NCI-H128 (cell line): ENCODE results near the gene FRMD4A.
"Not testable (repeated sequence)": the region's sequence is repeated elsewhere in the genome, so short reads cannot be mapped to it uniquely, and the experiment has no call there.

Source experiments
- DNase-seq: peaks from one replicate; lab custom pipeline; 2025; ENCODE audit not compliant: unreplicated experiment; lab: John Stamatoyannopoulos, UW

Gene FRMD4A

GRCh38 chr10:13924040-13924725, 406.5 kb downstream of the FRMD4A start:
- DNase-seq = no peak

- DNase-seq = no peak
Measured at GRCh38 chr10:13922586-13922985, 408.1 kb downstream of the FRMD4A start.

DNA sequence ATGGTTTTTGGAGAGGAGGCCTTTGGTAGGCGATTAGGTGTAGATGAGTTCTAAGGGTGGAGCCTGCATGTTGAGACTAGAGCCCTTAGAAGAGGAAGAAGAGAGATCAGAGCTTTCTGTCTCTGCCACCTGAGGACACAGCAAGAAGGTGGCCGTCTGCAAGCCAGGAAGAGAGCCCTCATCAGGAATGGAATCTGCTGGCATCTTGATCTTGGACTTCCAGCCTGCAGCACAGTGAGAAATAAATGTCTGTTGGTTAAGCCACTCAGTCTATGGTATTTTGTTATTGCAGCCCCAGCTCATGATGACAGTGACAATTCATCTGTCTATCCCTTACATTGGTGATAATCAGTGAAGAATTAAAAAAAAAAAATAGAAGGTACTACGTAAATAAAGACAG, 408.8 kb downstream of the FRMD4A start:
- DNase-seq = no peak

DNA sequence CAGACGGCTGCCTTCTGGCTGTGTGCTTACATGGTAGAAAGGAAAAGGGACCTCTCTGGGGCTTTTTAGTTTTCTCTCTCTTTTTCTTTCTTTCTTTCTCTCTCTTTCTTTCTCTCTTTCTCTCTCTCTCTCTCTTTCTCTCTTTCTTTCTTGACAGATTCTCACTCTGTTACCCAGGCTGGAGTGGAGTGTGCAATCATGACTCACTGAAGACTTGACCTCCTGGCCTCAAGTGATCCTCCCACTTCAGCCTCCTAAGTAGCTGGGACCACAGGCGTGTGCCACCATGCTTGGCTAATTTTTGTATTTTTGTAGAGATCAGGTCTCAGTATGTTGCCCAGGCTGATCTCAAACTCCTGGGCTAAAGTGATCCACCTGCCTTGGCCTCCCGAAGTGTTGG, 409.6 kb downstream of the FRMD4A start:
- DNase-seq = not testable (repeated sequence)

DNA sequence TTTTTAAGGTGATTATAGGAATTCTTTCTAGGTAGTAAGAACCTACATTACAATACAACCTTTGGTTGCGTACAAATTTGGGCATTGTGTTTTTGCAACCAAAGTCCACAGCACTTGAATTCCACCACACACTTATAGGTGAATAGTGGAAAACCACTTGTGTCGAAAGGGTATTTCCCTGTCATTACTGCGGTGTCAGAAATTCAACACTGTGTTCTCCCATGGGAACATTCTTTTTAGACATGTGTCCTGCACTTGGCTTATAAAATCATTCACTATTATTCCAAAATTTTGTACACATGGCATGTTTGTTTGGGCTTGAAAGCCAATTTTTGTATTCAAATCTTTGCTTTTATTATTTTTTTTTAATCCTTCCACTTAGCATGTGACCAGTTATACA, 410.3 kb downstream of the FRMD4A start:
- DNase-seq = no peak

DNA sequence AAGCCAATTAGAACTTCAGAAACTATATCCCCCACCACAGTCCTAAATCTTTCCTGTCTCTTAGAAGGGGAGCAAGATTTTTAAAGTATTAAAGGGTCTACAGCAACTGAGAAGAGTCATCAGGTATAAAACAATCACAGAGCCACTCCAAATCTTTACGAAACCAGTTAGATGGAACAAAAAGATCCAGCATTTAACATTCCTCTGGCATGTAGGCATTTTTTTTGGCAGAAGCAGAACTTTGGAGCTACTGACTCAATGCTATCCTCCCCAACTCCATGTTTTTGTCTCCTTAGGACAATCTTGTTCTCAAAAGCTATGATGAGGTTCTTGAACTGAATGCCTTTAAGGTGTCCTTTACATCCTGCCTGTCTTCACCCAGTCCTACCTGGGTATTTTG, 410.7 kb downstream of the FRMD4A start:
- DNase-seq = no peak

GRCh38 chr10:13917791-13918190, 412.9 kb downstream of the FRMD4A start:
- DNase-seq = no peak

- DNase-seq = no peak
Measured at GRCh38 chr10:13916384-13916947, 414.3 kb downstream of the FRMD4A start.

- DNase-seq = no peak
Measured at GRCh38 chr10:13915710-13916109, 415.0 kb downstream of the FRMD4A start.

GRCh38 chr10:13913897-13914296, 416.8 kb downstream of the FRMD4A start:
- DNase-seq = no peak

- DNase-seq = no peak
Measured at GRCh38 chr10:13911821-13912520, 418.8 kb downstream of the FRMD4A start.

DNA sequence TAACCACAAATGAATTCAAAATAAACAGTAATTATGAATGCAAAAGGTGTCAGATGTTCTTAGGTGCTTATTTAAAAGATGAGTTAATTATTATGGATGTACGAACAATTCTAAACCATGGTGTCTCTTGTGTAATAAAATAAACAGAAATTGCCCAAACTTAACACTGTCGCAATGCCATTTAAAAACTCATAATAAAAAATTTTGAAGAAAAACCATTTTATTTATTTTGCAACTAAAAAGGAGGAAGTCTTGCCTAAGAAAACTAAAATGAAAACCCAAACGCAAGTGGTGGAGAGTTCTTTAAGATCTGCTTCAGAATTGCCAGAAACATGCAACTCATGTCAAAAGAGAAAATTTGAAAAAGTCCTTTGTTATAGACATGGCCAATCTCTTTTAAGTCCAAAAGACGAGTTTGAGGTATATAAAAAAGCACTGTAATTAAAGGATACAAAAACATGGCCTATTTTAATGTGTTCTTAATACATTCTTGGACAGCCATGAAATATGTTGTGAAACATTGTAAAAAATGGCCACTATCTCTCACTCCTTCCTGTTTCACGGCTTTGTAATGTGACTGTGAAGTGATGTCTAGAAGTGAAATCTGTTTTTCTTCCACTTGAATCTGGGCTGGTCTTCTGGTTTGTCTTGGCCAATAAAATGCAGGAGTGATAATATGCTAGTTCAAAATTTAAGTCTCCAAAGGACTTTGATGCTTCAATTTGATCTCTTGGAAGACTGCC, 421.0 kb downstream of the FRMD4A start:
- DNase-seq = no peak

- no peak for DNase-seq
Measured at GRCh38 chr10:13908475-13908874, 422.2 kb downstream of the FRMD4A start.

DNA sequence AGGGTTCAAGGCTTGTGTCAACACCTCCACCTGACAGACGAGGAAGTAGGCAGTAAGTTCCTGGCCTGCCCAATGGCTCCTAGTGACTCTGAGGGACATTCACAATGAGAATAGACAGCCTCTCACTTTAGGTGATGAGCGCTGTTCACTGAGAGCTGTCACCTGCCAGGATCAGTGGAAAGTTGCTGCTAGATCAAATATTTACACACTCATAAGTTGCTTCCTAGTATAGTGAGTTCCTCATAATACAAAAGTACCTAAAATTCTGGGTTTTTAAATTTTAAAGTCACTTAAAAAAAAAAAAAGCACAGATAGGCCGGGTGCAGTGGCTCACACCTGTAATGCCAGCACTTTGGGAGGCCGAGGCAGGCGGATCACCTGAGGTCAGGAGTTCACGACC, 423.2 kb downstream of the FRMD4A start:
- DNase-seq = no peak

DNA sequence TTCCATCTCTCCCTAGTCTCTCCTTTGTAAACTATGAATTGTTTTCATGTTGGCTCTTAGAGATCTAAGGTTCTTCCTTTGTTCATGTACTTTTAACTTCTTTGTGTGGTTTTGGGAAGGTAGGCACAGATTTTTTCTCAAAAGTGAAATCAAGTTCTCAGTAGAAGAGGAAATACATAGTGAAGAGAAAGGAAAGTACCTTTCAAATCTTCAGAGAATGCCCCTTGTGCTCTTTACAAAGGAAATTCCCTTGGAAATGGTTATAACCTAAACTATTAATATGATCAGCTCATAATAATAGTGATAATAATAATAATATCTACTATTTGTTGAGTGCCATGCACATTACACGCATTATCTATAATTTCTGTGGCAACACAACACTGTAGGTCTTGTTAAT, 425.4 kb downstream of the FRMD4A start:
- DNase-seq = no peak

DNA sequence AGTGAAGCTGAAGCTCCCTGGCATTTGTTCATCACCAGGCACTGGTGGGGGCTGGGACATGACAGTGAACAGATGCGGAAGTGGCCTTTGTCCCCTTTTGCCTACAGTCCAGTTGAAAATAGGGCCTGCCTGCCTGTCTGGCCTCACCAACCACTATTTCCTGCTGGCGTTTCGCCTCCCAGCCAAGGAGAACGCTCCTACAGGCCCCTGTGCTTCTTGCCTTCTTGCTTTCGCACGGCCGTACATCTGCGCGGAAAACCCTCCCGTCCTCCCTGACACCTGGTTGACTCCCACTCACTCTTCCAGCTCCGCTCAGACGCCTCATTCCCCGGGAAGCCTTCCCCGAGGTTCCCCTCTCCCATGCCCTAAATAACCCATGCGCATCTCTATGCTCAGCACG, 426.7 kb downstream of the FRMD4A start:
- DNase-seq = no peak

GRCh38 chr10:13902868-13903587, 427.7 kb downstream of the FRMD4A start:
- no peak for DNase-seq

- no peak for DNase-seq
Measured at GRCh38 chr10:13899941-13900340, 430.8 kb downstream of the FRMD4A start.

DNA sequence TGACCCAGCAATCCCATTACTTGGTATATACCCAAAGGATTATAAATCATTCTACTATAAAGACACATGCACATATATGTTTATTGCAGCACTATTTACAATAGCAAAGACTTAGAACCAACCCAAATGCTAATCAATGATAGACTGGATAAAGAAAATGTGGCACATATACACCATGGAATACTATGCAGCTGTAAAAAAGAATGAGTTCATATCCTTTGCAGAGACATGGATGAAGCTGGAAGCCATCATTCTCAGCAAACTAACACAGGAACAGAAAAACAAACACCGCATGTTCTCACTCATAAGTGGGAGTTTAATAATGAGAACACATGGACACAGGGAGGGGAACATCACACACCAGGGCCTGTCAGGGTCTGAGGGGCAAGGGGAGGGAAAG, 434.6 kb downstream of the FRMD4A start:
- DNase-seq = not testable (repeated sequence)

DNA sequence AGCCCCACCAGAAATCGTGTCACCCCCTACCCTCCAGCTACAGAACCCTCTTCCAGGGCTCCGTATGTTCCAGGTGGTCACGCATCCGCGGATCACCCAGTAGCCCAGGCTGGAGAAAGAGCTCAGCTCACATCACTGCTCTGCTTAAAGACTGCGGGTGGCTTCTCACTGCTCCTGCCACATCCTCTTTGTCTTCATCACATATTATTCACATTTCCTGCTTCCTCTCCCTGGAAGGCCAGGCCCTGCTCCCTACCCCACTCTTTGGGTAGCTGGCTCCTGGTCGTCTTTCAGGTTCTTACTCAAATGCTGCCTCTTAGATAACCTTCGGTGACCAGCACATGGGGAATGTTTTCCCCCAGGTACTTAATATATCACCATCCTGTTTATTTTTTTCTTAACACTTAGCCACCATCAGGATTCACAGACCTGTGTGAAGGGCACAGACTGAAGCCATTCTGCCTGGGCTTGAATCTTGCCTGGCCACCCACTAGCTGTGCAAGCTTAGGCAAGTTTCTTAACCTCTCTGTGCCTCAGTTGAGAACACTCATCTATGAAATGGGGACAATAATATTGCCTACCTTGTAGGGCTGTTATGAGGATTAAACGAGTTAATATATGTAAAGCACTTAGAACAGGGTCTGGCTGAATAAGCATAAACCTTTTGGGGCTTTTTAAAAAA, 436.2 kb downstream of the FRMD4A start:
- no peak for DNase-seq

- DNase-seq = no peak
Measured at GRCh38 chr10:13893926-13894325, 436.8 kb downstream of the FRMD4A start.
